H4 (cell line): ENCODE data around the gene NFATC2. TPM values are rescaled to one million over a fixed set of nuclear protein-coding genes. Genes with fewer than 3 reads are reported as not detected.
A peak's percentile ranks its signal among the peaks of the same experiment; 100 is the strongest.

Source experiments
- DNase-seq: peaks from one replicate; pipeline ENCODE4 v3.0.0-alpha.2; 2015; ENCODE audit warnings: low spot score
- total RNA-seq: library from RNA; depleted of rRNA; stranded (reverse); fragments of >200 nt; shearing (Covaris generic); gene quantifications from 2 replicates; pipeline ENCODE4 v1.2.3, GENCODE V29; 2014; rRNA removed

NFATC2 gene
- total RNA-seq = 0.08 and 0.23 TPM in 2 replicates

GRCh38 chr20:51542571-51543421 lies at the start of gene NFATC2:
Gene NFATC2, minus strand, starts transcription at chr20:51542719. Its CDS starts 220 bp downstream, at chr20:51542499.
- no peak for DNase-seq

GRCh38 chr20:51591871-51592270 lies 49.4 kb upstream of the NFATC2 start:
- no peak for DNase-seq

GRCh38 chr20:51588762-51589161 lies 46.2 kb upstream of the NFATC2 start:
- no peak for DNase-seq

GRCh38 chr20:51587145-51587544 lies 44.6 kb upstream of the NFATC2 start:
- no peak for DNase-seq

GRCh38 chr20:51586005-51586440 lies 43.5 kb upstream of the NFATC2 start:
- DNase-seq = peak; percentile 78

- DNase-seq = no peak
Observed at GRCh38 chr20:51585148-51585547, 42.6 kb upstream of the NFATC2 start.

- DNase-seq = no peak
Observed at GRCh38 chr20:51584737-51585136, 42.2 kb upstream of the NFATC2 start.

- DNase-seq = no peak
Observed at GRCh38 chr20:51584116-51584515, 41.6 kb upstream of the NFATC2 start.

- DNase-seq = no peak
Observed at GRCh38 chr20:51583499-51583898, 41.0 kb upstream of the NFATC2 start.

- DNase-seq = no peak
Observed at GRCh38 chr20:51583073-51583472, 40.6 kb upstream of the NFATC2 start.

- no peak for DNase-seq
Observed at GRCh38 chr20:51581571-51581970, 39.1 kb upstream of the NFATC2 start.

- peak; percentile 47 for DNase-seq
Observed at GRCh38 chr20:51579137-51579536, 36.6 kb upstream of the NFATC2 start.

- no peak for DNase-seq
Observed at GRCh38 chr20:51578145-51578459, 35.6 kb upstream of the NFATC2 start.

- no peak for DNase-seq
Observed at GRCh38 chr20:51577432-51578144, 35.1 kb upstream of the NFATC2 start.

- no peak for DNase-seq
Observed at GRCh38 chr20:51575486-51575885, 33.0 kb upstream of the NFATC2 start.

GRCh38 chr20:51574248-51575033 lies 31.9 kb upstream of the NFATC2 start:
- no peak for DNase-seq

GRCh38 chr20:51573576-51574243 lies 31.2 kb upstream of the NFATC2 start:
- no peak for DNase-seq

- no peak for DNase-seq
Observed at GRCh38 chr20:51571460-51571794, 28.9 kb upstream of the NFATC2 start.

- no peak for DNase-seq
Observed at GRCh38 chr20:51570739-51571459, 28.4 kb upstream of the NFATC2 start.

- no peak for DNase-seq
Observed at GRCh38 chr20:51569815-51570738, 27.6 kb upstream of the NFATC2 start.
